ENCODE results near the gene PLCH2.

DNA sequence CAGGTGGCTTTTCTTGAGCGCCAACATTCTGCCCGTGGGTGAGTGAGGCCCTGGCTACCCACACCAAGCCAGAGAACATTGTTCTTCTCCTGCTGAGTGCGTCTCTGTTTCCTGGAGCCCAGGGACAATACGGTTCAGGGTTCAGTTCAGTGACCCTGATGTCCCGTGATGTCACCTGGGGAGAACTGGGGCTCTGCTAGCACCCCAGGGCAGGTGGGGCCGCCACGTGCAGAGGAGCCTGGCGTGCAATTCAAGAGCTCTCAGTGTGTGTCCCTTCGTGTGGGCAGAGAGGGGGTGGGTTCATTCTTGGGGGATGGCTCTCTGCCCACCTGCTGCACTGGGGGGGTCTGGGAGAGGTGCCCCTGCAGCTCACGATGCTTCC, 45.5 kb upstream of the PLCH2 start:
- TF ChIP-seq EZH2phosphoT487 (conservative IDR thresholded peaks at IDR 0.05; ENCODE audit: low read length), result no peak
- TF ChIP-seq, protein P1, sequence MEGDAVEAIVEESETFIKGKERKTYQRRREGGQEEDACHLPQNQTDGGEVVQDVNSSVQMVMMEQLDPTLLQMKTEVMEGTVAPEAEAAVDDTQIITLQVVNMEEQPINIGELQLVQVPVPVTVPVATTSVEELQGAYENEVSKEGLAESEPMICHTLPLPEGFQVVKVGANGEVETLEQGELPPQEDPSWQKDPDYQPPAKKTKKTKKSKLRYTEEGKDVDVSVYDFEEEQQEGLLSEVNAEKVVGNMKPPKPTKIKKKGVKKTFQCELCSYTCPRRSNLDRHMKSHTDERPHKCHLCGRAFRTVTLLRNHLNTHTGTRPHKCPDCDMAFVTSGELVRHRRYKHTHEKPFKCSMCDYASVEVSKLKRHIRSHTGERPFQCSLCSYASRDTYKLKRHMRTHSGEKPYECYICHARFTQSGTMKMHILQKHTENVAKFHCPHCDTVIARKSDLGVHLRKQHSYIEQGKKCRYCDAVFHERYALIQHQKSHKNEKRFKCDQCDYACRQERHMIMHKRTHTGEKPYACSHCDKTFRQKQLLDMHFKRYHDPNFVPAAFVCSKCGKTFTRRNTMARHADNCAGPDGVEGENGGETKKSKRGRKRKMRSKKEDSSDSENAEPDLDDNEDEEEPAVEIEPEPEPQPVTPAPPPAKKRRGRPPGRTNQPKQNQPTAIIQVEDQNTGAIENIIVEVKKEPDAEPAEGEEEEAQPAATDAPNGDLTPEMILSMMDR (IDR thresholded peaks at IDR 0.05; ENCODE audit: insufficient read depth, low read length, poor library complexity, severe bottlenecking), result no peak
